ENCODE results near the gene ADAMTS1. TPM values are rescaled to one million over a fixed set of nuclear protein-coding genes. Genes with fewer than 3 reads are reported as not detected.

The ADAMTS1 gene
- total RNA-seq, 4 donors from 2014 or later: 29.8 to 54.8 (median 44.3) TPM

DNA sequence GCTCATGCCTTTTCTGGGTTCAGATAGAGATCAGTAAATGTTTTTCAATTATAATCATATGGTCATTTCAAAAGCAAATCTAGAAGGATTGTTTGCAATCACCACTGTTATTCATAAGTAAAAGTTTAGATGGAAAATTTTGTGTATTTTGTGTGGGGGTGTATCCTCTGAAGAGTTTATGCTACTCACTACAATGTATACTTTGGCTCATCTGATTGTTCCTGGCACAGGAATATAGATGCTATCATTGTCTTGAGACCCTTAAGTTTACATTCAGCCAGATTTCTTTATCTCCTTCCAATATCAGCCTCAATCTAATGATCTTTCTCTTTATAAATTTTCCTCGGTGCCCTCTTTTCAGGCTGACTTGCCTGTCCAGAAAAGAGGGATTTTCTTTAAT lies 33.0 kb downstream of the ADAMTS1 start:
- 67 to 100% methylated on average over 1 of the region's 1 CpG for WGBS, 2 donors (ENCODE audit: low coverage in 1 of 2)
- intact Hi-C loops (cut with DNase I; ENCODE audit: low total_unique reads) (no loop called here), in situ Hi-C loops (cut with MboI; ENCODE audit: low pct_ligation_motif_present in 1 of 4, low pct_unique_long_range_greater_than_20kb in 1 of 4, low sequenced_read_pairs in 3 of 4) (no loop called here)
- Histone ChIP-seq H3K4me1 (peaks cover 0 to 6% (median 0%) of the 10 kb centered on the region in 4 donors), H3K27ac (no peak overlapping the region), H3K9me3 (no peaks in the 10 kb centered on the region), H3K36me3 (no peaks in the 10 kb centered on the region), H3K27me3 (no peaks in the 10 kb centered on the region), H3K4me3 (no peak overlapping the region)
- no peak for TF ChIP-seq EP300 (IDR thresholded peaks at IDR 0.05; ENCODE audit: low read depth)
- TF ChIP-seq, protein P1, sequence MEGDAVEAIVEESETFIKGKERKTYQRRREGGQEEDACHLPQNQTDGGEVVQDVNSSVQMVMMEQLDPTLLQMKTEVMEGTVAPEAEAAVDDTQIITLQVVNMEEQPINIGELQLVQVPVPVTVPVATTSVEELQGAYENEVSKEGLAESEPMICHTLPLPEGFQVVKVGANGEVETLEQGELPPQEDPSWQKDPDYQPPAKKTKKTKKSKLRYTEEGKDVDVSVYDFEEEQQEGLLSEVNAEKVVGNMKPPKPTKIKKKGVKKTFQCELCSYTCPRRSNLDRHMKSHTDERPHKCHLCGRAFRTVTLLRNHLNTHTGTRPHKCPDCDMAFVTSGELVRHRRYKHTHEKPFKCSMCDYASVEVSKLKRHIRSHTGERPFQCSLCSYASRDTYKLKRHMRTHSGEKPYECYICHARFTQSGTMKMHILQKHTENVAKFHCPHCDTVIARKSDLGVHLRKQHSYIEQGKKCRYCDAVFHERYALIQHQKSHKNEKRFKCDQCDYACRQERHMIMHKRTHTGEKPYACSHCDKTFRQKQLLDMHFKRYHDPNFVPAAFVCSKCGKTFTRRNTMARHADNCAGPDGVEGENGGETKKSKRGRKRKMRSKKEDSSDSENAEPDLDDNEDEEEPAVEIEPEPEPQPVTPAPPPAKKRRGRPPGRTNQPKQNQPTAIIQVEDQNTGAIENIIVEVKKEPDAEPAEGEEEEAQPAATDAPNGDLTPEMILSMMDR (IDR thresholded peaks at IDR 0.05): no peak
- no peak for TF ChIP-seq POLR2AphosphoS5 (IDR thresholded peaks at IDR 0.05)
- no peak for TF ChIP-seq POLR2A (IDR thresholded peaks at IDR 0.05)
- no peak for DNase-seq

DNA sequence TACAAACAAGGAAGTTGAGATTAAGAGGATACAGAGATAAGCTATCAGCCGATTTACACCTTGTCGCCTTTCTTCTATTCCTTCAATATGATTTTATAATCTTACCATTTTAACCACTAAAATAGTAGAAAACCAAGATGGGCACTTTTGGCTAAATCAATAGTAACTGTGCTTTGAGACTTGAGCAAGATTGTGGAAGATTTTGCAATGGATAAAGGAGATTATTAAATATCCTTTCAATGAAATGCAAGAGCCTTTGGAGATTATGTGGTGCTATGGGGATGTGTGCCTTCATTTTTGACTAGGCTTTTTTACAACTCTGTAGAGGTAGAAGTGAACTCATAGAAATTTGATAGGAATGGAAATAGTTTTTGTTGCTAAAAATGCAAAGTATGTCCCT lies 33.7 kb downstream of the ADAMTS1 start:
- no peak overlapping the region for H3K4me3 ChIP-seq
- TF ChIP-seq EP300 (IDR thresholded peaks at IDR 0.05; ENCODE audit: low read depth) (no peak), POLR2A (IDR thresholded peaks at IDR 0.05) (no peak), POLR2AphosphoS5 (IDR thresholded peaks at IDR 0.05) (no peak)
- TF ChIP-seq, protein P1 (IDR thresholded peaks at IDR 0.05): no peak
- peaks cover 0 to 6% (median 0%) of the 10 kb centered on the region in 4 donors for H3K4me1 ChIP-seq
- no peak overlapping the region for H3K27ac ChIP-seq
- DNase-seq: no peak
- in situ Hi-C loops (cut with MboI; ENCODE audit: low pct_ligation_motif_present in 1 of 4, low pct_unique_long_range_greater_than_20kb in 1 of 4, low sequenced_read_pairs in 3 of 4): no loop called here
- intact Hi-C loops (cut with DNase I; ENCODE audit: low total_unique reads): no loop called here
- 50 to 56% methylated on average over 2 of the region's 2 CpGs for WGBS, 2 donors (ENCODE audit: low coverage in 1 of 2)
- no peaks in the 10 kb centered on the region for H3K36me3 ChIP-seq
- no peaks in the 10 kb centered on the region for H3K27me3 ChIP-seq
- H3K9me3 ChIP-seq: no peaks in the 10 kb centered on the region

DNA sequence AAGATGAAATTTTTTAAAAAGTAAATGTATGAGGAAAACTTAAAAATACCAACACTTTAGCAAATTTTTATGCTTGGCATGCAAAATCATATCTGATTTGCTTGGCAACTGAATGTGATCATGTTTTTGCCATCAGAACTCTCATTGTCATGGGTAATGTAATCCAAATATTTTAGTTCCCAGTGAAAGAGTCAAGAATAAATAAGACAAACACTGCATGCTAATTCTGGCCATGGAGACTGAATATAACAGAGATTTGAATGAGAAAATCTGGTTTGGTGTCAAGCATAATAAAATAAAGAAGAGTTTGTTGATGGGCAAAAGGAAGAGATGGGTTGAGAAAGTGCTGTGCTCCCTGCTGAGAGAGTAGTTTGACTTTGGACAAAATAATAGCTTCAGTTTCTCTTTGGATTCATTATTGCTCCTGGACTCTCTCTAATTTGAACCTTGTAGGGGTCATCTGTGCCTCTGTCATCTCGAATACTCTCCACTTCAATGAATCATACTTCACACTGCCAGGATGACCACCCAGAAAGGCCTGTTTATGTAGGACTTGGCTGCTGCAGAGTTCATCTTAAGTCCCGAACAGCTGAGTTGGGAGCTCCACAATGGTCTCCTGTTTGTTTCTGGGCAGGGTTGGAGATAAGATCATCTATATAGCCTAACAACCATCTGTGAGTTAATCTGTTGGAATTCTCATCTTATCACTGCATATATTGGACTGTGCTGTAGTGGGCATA lies 34.4 kb downstream of the ADAMTS1 start:
- H3K9me3 ChIP-seq: no peaks in the 10 kb centered on the region
- H3K36me3 ChIP-seq: no peaks in the 10 kb centered on the region
- in situ Hi-C loops (cut with MboI; ENCODE audit: low pct_ligation_motif_present in 1 of 4, low pct_unique_long_range_greater_than_20kb in 1 of 4, low sequenced_read_pairs in 3 of 4): no loop called here
- 39 to 52% methylated on average over 2 of the region's 2 CpGs for WGBS, 2 donors (ENCODE audit: low coverage in 1 of 2)
- intact Hi-C loops (cut with DNase I; ENCODE audit: low total_unique reads): no loop called here
- H3K27me3 ChIP-seq: no peaks in the 10 kb centered on the region
- H3K4me1 ChIP-seq: peaks cover 0 to 6% (median 0%) of the 10 kb centered on the region in 4 donors
- no peak for TF ChIP-seq POLR2AphosphoS5 (IDR thresholded peaks at IDR 0.05)
- no peak for DNase-seq
- H3K27ac ChIP-seq: peak overlapping the region in 1 of 4 donors; percentile 1
- no peak overlapping the region for H3K4me3 ChIP-seq

DNA sequence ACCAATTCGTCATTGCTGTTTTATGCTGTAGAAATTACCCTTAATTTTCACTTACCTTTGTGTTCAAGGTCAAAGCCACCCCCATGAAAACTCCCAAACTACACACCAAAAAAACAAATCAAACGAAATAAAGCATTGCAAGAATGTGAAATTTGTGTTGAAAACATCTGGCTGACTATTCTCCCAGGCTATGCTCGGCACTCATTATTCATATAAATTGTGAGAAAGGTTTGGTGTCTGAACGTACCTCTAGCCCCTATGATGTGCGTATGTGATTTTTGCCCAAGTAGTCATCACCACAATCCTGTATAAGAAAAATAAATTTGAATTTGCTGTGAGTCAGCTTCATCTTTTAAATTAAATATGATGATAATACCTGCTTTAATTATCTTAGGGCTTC lies 34.9 kb downstream of the ADAMTS1 start:
- Histone ChIP-seq H3K27ac (no peak overlapping the region), H3K4me1 (peaks cover 0 to 6% (median 0%) of the 10 kb centered on the region in 4 donors), H3K9me3 (no peaks in the 10 kb centered on the region), H3K36me3 (no peaks in the 10 kb centered on the region), H3K4me3 (no peak overlapping the region), H3K27me3 (no peaks in the 10 kb centered on the region)
- intact Hi-C loops (cut with DNase I; ENCODE audit: low total_unique reads): no loop called here
- no peak for DNase-seq
- WGBS, 2 donors (ENCODE audit: low coverage in 1 of 2): 75 to 87% methylated on average over 5 of the region's 5 CpGs
- TF ChIP-seq POLR2AphosphoS5 (IDR thresholded peaks at IDR 0.05) (no peak), POLR2A (IDR thresholded peaks at IDR 0.05) (no peak), EP300 (IDR thresholded peaks at IDR 0.05; ENCODE audit: low read depth) (no peak)
- TF ChIP-seq, protein P1 (IDR thresholded peaks at IDR 0.05): no peak
- in situ Hi-C loops (cut with MboI; ENCODE audit: low pct_ligation_motif_present in 1 of 4, low pct_unique_long_range_greater_than_20kb in 1 of 4, low sequenced_read_pairs in 3 of 4): no loop called here
